H7 (cell line): Measurements from ENCODE around the gene AXIN2. TPM values are rescaled to one million over a fixed set of nuclear protein-coding genes. Genes with fewer than 3 reads are reported as not detected.
"Not testable (repeated sequence)": the region's sequence is repeated elsewhere in the genome, so short reads cannot be mapped to it uniquely, and the experiment has no call there.

Experiments used
- DNase-seq: peaks from one replicate; pipeline ENCODE4 v3.0.0; 2012
- H3K27me3 ChIP-seq: 2 replicates; pipeline ENCODE4 v1.6.0; 2011; ENCODE audit warnings: mild to moderate bottlenecking, low read length; ENCODE audit not compliant: control insufficient read depth, insufficient read depth
- H3K36me3 ChIP-seq: replicated peaks from 2 replicates; pipeline ENCODE4 v1.5.1; 2011; ENCODE audit warnings: low read length; ENCODE audit not compliant: control insufficient read depth, insufficient read depth
- H3K4me3 ChIP-seq: 2 replicates; pipeline ENCODE4 v1.5.1; 2011; ENCODE audit warnings: low read depth, mild to moderate bottlenecking, control low read depth, low read length, moderate library complexity; ENCODE audit not compliant: insufficient read depth
- total RNA-seq: library from RNA; depleted of rRNA; stranded (reverse); fragments of >200 nt; shearing (Covaris generic); gene quantifications from 2 replicates; pipeline ENCODE4 v1.2.3, GENCODE V29; 2014

Gene AXIN2
- total RNA-seq, 1 experiment from 2014 or later, result 36.1 TPM

- no peaks in the 10 kb centered on the region for H3K36me3 ChIP-seq
- no peaks in the 10 kb centered on the region for H3K27me3 ChIP-seq
- no peak for DNase-seq
- no peak overlapping the region for H3K4me3 ChIP-seq
Measured at GRCh38 chr17:65514082-65514481, 47.4 kb downstream of the AXIN2 start.

GRCh38 chr17:65511316-65511715 lies 50.1 kb downstream of the AXIN2 start:
- H3K36me3 ChIP-seq, result no peaks in the 10 kb centered on the region
- H3K27me3 ChIP-seq, result no peaks in the 10 kb centered on the region
- H3K4me3 ChIP-seq, result no peak overlapping the region

GRCh38 chr17:65509032-65509431 lies 52.4 kb downstream of the AXIN2 start:
- Histone ChIP-seq H3K4me3 (no peak overlapping the region), H3K36me3 (no peaks in the 10 kb centered on the region), H3K27me3 (no peaks in the 10 kb centered on the region)
- no peak for DNase-seq

More at GRCh38 chr17:65511316-65511715, 50.1 kb downstream of the AXIN2 start:
- DNase-seq, result no peak

GRCh38 chr17:65504673-65505072 lies 56.8 kb downstream of the AXIN2 start:
- H3K4me3 ChIP-seq, H3K27me3 ChIP-seq, H3K36me3 ChIP-seq, DNase-seq: not testable (repeated sequence)

GRCh38 chr17:65504141-65504540 lies 57.3 kb downstream of the AXIN2 start:
- Histone ChIP-seq H3K4me3 (no peak overlapping the region), H3K36me3 (no peaks in the 10 kb centered on the region), H3K27me3 (no peaks in the 10 kb centered on the region)
- DNase-seq, result no peak

- Histone ChIP-seq H3K27me3 (no peaks in the 10 kb centered on the region), H3K4me3 (no peak overlapping the region), H3K36me3 (no peaks in the 10 kb centered on the region)
- no peak for DNase-seq
Measured at GRCh38 chr17:65503557-65503956, 57.9 kb downstream of the AXIN2 start.

GRCh38 chr17:65498816-65499215 lies 62.6 kb downstream of the AXIN2 start:
- no peak for DNase-seq
- H3K27me3 ChIP-seq, result no peaks in the 10 kb centered on the region
- H3K4me3 ChIP-seq, result no peak overlapping the region
- no peaks in the 10 kb centered on the region for H3K36me3 ChIP-seq

- H3K4me3 ChIP-seq, result no peak overlapping the region
- no peaks in the 10 kb centered on the region for H3K27me3 ChIP-seq
- H3K36me3 ChIP-seq, result no peaks in the 10 kb centered on the region
- DNase-seq, result no peak
Measured at GRCh38 chr17:65496801-65497200, 64.6 kb downstream of the AXIN2 start.

- DNase-seq, result peak; percentile 89
- Histone ChIP-seq H3K27me3 (no peaks in the 10 kb centered on the region), H3K36me3 (no peaks in the 10 kb centered on the region), H3K4me3 (no peak overlapping the region)
Measured at GRCh38 chr17:65495122-65496055, 66.1 kb downstream of the AXIN2 start.

- no peak overlapping the region for H3K4me3 ChIP-seq
- H3K27me3 ChIP-seq, result no peaks in the 10 kb centered on the region
- no peaks in the 10 kb centered on the region for H3K36me3 ChIP-seq
- DNase-seq, result no peak
Measured at GRCh38 chr17:65489413-65490155, 71.9 kb downstream of the AXIN2 start.

- no peaks in the 10 kb centered on the region for H3K36me3 ChIP-seq
- H3K27me3 ChIP-seq, result no peaks in the 10 kb centered on the region
- no peak overlapping the region for H3K4me3 ChIP-seq
- DNase-seq, result no peak
Measured at GRCh38 chr17:65488665-65489064, 72.8 kb downstream of the AXIN2 start.

- no peak for DNase-seq
- no peaks in the 10 kb centered on the region for H3K27me3 ChIP-seq
- H3K4me3 ChIP-seq, result no peak overlapping the region
- H3K36me3 ChIP-seq, result no peaks in the 10 kb centered on the region
Measured at GRCh38 chr17:65487990-65488389, 73.5 kb downstream of the AXIN2 start.

- no peaks in the 10 kb centered on the region for H3K27me3 ChIP-seq
- H3K4me3 ChIP-seq, result no peak overlapping the region
- no peak for DNase-seq
- H3K36me3 ChIP-seq, result no peaks in the 10 kb centered on the region
Measured at GRCh38 chr17:65487161-65487560, 74.3 kb downstream of the AXIN2 start.

- Histone ChIP-seq H3K27me3 (no peaks in the 10 kb centered on the region), H3K36me3 (no peaks in the 10 kb centered on the region), H3K4me3 (no peak overlapping the region)
- DNase-seq, result no peak
Measured at GRCh38 chr17:65485388-65486299, 75.8 kb downstream of the AXIN2 start.
